GM12891 (cell line): ENCODE data around the gene CALML6.

Source experiments
- POLR2A ChIP-seq: IDR thresholded peaks from 2 replicates; pipeline ENCODE4 v1.6.1; 2011; ENCODE audit warnings: low read depth, low read length, control low read depth
- POLR2AphosphoS5 ChIP-seq: IDR thresholded peaks from 2 replicates; pipeline ENCODE4 v1.6.1; 2011; ENCODE audit warnings: low read depth, low read length, control low read depth
- TAF1 ChIP-seq: IDR thresholded peaks from 2 replicates; pipeline ENCODE4 v1.6.1; 2011; ENCODE audit warnings: low read depth, low read length, control low read depth

GRCh38 chr1:1903224-1903623 is 11.8 kb upstream of the CALML6 start:
- TF ChIP-seq POLR2A (no peak), POLR2AphosphoS5 (no peak), TAF1 (no peak)
